ENCODE data around the gene POLR3A.

The POLR3A gene

DNA sequence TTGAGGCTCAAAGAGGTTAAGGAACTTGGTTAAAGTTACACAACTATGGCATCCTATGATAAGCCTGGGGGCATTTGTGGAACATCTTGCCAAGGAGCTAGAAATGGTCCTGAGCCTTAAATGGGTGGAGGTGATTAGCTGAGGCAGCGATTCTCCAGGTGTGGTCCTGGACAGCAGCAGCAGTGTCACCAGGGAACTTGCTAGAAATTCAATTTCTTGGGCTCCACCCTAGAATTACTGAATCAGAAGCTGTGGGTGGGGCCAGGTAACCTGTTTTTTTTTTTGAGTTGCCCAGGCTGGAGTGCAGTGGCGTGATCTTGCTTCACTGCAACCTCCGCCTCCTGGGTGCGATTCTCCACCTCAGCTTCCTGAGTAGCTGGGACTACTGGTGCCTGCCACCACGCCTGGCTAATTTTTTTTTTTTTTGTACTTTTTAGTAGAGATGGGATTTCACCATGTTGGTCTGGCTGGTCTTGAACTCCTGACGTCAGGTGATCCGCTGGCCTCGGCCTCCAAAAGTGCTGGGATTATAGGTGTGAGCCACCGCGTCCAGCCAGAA lies 17.5 kb upstream of the POLR3A start:
- no peak for DNase-seq

DNA sequence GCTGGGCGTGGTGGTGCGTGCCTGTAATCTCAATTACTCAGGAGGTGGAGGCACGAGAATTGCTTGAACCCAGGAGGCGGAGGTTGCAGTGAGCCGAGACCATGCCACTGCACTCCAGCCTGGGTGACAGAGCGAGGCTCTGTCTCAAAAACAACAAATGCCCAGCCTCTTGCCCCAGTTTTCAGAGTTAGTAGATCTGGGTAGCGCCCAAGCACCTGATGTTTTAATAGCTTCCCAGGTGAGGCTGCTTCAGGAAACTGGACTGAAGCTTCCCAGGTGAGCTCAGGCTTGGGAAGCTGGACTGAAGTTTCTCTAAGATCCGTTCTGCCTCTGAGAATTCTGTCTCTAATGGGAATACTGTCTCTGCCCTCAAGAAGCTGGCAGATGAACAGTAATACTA lies 16.5 kb upstream of the POLR3A start:
- DNase-seq: no peak

DNA sequence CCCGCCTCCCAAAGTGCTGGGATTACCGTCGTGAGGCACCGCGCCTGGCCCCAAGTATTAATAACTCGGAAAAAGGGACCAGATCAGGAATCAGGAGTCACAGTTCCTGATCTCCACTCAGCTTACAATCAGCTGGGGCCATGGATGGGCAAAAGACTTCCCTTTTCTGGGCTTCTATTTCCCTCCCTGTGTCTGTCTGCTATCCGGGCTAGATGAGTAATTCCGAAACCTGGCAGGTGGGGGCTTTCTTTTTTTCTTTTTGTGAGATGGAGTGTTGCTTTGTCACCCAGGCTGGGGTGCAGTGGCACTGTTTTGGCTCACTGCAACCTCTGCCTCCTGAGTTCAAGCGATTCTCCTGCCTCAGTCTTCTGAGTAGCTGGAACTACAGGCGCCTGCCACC lies 15.9 kb upstream of the POLR3A start:
- DNase-seq: no peak

DNA sequence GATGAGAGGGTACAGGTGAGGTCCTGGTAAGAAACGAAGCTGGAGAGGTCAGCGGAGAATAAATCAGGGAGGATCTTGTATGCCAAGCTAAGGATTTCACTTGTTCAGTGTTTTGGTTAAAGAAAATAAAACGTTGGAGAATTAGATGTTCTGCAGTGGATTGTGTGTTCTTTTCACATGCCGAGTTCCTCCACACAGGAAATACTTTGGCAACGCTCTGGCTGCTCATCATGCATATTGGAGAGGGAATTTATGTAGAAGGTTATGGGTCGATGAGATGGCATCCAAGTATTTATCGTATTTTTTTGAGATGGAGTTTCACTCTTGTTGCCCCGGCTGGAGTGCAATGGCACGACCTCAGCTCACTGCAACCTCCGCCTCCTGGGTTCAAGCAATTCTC lies 15.4 kb upstream of the POLR3A start:
- no peak for DNase-seq

DNA sequence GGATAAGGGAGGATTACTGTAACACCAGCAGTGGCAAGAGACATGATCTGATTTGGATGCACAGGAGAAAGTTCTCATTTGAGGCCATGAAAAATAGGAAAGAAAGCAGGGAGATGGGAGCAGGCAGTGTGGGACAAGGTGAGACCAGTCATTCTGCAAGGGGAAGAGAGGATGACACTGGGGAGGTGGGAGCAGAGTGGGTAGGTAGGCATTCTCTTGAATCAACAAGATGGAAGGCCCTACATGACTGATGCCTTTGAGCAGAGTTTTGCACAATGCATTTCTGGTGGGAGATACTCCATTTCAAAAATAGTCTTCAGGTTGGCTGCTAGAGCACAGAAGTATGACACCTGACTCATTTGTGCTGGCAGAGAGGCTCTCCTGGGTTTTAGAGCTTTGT lies 14.9 kb upstream of the POLR3A start:
- no peak for DNase-seq

DNA sequence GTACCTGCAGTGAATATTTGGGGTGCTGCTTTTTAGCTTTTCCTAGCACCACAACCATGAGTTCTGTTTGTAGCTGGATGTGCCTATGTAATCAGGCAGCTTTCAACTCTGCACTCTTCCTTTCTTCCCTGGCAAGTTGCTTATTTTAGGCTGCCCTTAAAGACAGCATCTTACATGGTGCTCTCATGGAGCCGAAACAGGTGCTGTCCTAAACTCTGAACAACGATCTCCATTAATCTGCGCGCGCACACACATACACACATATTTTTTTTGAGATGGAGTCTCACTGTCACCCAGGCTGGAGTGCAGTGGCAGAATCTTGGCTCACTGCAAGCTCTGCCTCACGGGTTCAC lies 13.4 kb upstream of the POLR3A start:
- DNase-seq: no peak

DNA sequence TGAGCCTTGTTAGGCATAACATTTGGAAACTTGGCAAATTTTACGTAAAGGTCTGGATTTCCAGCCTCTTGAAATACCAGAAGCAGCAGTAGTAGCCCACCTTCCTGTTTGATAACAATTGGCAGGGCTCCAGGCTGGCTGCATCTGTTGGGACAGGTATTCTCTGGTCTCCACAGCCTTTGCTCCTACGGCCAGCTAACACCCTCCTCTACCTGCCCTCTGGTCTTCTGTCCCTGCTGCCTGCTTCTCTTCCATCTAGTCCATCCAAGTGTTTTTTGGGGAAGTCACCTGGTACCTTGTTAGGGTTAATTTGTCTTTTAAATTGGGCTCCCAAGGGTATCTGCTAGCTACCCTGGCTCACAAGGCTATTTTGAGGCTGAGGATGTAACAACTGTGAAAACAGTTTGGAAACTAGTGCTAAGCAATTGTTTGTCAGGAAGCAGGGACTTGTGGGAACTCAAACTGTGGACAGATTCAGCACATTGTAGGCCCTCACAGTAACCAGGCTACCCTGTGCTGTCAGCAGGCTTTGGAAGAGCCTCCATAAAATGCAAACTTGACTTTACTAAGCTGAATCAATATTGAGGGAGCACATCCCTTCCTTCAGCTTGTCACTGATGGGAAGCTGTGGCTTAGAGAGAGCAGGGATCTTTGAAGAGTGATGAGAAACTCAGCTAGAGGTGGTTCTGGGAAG lies 12.9 kb upstream of the POLR3A start:
- DNase-seq: no peak

DNA sequence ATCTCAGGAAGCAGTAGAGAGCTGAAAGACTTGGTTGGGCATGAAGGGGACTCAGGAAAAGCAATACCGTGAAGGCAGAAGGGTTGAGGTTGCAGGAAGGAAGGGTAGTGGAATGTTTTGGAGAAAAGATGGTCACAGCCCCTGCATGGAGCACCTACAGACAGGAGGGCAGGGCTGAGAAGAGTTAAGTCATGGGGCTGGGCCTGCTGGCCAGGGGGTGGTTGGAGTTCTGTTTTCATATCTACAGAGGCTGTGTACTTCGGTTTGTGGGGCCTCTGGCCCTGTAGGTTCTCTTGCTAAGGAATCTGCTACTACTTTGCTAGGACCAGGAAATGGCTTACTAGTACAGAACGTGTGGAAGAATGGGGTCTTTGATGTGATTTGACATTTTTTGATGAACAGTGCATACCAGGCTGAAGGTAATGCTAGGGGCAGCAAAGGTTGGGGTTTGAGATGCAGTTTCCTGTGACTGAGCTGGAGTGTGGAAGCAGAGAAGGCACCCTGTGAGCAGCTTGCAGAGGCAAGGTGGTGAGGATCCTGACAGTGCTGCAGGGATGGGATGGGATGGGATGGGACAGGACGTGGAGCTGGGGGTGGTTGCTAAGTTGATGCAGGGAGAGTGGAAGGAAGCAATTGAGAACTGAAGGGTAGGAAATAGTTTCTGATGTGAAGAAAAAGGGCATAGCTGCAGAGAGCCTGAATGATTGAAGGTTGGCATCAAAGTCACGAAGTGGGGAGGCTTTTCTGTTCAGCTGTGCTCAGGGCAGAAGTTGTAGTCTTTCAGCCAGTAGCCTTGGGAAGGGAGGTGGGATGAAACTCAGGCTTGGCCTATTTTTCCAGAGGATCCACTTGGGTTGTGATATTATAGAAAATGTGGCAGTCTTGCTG lies 12.1 kb upstream of the POLR3A start:
- no peak for DNase-seq

DNA sequence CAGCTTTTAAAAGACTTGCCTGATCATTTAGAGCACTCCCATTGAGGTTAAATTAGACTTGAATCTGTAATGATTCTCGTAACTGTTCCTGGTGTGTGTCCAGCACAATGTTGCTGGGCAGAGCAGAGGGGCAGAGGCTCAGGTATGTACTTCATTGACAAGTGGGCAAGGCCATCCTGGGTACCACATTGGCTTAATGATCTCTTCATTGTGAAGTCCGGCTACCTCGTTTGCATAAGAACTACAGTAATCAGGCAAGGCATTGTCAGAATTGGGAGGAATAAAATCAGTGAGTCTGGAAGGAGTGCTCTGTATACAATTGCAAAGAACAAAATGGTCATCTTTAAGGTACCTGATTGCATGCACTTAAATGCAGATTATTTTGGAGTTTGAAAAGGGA lies 10.4 kb upstream of the POLR3A start:
- DNase-seq: no peak

DNA sequence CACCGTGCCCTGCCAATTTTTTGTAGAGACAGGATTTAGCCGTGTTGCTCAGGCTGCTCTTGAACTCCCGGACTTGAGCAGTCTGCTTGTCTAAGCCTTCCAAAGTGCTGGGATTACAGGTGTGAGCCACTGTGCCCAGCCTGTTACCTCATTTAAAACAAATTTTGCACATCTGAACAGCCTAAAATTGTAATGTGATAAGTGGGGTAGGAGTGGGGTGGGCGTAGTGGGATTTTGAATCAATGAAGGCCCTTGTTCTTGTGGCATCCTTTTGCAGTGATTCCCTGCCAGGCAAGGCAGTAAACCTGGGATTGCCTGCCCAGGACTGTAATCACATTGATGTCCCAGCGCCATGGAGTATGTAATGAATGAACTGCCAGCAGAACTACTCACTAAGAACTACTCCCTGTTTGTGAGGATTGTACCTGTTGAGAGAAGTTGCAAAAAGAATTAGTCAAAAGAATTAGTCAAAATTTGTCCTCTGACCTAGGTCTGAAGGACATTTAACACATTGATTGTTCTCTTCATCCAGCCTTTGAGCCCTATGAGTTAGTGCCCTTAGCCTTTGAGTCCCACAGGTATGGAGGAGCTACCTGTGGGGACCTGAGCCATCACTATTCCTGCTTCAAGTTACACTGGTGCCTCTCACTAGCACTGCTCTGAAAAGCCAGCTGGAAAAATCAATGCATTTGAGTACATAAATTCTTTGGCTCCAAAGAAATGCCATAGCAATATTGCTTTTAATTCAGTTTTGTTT lies 9.7 kb upstream of the POLR3A start:
- no peak for DNase-seq

DNA sequence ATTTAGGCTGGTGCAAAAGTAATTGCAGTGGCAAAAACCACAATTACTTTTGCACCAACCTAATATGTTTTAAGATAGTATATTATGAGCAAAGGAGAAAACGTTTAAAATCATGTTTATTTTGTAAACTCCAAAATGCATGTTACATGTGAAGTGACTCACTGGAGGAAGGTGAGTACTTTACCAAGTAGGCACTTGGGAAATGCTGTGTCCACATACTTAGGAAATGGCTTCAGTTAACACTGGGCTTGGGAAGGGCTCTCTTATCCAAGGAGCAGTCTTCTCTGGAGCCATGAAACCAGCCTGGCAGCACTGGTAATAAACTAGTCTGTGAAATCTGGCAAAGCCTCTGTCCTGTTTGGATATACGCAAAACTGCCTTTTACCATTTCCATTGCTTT lies 8.8 kb upstream of the POLR3A start:
- no peak for DNase-seq

DNA sequence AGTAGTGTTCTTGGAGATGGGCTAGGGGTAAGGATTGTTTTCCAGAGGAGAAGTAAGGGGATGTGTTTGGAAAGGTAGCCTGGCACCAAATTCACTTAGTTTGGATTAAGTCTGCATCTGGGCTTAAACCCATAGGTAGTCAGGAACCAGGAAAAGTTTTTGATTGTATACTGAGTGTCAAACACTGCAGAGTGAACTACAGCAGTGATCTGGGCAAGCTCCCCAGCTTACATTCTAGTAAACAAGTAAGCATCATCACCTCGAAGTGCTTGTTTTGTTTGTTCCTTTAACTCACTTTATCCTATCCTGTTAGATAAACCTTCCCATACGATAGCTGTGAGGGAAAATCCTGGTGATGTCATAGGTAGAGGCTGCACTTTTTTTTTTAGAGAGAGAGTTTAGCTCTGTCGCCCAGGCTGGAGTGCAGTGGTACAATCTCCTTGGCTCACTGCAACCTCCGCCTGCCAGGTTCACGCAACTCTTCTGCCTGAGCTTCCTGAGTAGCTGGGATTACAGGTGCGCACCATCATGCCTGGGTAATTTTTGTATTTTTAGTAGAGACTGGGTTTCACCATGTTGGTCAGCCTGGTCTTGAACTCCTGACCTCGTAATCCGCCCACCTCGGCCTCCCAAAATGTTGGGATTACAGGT lies 6.7 kb upstream of the POLR3A start:
- DNase-seq: no peak

DNA sequence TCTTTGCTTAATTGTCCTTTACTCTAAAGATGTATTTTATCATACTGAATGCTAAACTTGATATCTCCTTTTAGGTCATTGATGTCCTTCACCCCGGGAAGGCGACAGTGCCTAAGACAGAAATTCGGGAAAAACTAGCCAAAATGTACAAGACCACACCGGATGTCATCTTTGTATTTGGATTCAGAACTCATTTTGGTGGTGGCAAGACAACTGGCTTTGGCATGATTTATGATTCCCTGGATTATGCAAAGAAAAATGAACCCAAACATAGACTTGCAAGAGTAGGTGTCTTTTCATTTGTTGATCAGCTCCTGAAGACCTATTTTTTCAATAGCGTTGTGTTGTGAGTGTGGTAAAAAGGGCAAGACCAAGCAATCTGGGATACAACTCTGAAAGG lies 6.1 kb upstream of the POLR3A start:
- no peak for DNase-seq

DNA sequence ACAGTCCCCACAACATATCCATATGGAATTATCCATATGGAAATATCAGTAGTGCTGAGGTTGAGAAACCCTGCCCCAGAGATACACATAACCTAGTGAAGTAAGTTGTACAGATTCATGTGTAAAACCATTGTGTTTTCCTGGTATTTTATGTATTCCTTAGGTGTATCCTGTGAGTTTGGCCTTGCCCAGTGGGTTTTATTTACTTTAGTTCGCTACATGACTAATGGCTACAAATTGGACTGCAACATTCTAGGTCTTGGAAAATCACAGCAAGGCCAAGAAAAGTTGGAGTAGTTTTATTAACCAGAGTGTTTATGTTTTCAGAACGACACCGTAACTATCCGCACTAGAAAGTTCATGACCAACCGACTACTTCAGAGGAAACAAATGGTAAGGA lies 5.7 kb upstream of the POLR3A start:
- DNase-seq: no peak

DNA sequence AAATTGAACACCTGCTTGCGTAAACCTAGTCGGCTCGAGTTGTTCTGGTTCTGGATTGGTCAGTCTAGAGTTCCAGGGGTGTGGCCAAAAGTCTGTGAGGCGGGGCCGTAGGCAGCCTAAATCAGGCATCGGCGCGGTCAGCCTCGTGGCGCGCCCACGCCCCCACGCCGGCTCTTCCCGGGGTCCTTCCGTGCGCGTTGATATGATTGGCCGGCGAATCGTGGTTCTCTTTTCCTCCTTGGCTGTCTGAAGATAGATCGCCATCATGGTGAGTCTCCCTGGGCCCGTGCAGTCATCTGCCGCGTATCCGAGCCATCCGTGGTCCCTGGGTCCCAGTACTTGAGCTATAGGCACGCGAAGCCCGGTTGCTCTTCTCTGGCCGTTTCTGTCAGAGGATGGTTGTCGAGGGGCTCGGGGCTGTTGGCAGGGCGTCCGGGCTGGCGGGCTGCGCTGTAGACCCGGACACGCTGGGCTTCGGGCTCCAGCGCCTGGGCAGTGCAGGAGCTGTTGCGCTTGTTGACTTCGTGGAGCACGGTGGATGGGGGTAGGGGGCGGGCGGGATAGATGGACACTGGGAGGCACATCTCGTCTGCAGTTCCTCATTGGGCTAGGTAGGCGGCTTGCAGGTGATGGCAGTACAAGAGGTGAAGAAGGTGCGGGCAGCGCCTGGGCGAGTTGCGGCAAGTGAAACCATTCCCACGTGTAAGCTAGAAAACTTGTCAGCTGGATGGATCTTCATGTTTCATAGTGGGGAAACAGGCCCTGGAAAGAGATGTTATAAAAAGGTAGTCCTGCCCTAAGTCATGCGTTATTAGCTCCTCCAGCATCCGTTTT lies 4.5 kb upstream of the POLR3A start, which contains the start of gene RPS24:
TSS of gene RPS24 (plus strand) at position 227 of the 834 bp plus-strand sequence. CDS start at position 266, 39 bp downstream.
- peak; percentile 98 for DNase-seq

DNA sequence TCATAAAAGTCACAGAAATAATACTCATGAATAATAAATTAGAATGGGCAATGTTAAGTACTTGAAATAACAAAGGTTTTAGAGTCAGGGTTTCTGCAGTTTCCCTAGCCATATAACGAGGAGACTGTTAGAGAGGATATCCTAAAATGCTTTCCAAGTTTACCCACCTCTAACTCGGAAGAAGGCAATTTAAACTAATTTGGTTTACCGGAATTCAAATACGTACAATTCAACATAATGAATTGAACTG lies 4.0 kb upstream of the POLR3A start:
- no peak for DNase-seq

DNA sequence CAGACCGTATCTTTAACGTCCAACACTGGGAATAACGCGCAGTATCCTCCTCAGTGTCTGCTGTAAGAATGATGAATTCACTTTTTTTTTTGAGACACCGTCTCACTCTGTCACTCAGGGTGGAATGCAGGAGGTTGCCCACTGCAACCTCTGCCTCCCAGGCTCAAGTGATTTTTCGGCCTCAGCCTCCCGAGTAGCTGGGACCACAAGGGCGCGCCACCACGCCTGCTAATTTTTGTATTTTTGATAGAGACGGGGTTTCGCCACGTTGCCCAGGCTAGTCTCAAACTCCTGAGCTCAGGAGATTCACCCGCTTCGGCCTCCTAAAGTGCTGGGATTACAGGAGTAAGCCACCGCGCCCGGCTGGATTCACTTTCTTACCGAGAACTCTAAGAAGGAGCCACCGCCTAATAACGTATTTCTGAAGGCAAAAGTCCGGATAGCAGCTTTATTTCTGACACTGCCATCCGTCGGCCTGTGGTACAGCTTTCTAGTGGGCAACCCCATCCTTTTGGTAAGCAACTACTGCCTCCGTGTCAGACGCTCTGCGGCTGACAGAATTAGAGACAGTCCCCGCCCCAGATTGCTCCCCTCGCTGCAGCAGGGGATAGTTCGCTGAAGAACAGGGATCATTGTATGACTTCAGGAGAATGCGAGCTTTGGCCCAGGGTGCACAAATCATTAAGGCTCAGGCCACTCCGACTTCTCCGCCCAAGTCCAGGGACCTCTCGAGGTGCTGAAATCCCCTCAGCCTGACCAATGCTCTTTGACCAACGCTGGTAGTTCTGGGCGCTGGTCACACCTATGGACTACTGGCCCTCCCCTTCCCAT lies 662 bp downstream of the POLR3A start:
- no peak for DNase-seq

DNA sequence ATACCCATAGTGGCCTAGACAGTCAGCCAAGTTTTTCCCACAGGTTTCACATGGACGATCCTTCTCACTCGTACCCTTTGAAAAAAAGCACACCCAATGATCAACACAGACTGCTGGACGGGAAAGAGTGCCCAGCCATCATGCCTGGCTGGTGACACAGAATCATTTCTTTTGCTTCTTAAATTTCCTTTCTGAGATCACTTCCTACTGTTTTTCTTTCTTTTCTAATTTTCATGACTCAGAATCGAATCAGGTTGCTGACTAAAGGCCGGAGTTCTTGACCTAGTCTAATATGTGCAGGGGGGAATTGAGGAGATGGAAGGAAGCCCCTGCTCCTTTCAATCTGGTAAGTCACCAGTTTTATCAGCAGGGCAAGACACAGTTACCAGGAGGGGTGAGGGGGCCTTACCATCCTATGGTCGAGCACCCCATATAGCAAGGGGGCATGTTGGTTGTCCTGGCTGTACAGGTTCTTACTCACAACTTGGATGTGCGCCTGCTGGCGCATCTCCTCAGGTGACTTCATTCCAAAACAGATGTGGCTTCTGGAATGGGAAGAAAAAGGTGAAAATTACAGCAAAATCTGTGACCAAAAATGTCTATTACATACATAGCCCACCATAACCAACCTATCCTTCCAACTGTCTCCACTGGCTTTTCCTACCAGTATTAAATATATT lies 3.5 kb downstream of the POLR3A start:
- no peak for DNase-seq

DNA sequence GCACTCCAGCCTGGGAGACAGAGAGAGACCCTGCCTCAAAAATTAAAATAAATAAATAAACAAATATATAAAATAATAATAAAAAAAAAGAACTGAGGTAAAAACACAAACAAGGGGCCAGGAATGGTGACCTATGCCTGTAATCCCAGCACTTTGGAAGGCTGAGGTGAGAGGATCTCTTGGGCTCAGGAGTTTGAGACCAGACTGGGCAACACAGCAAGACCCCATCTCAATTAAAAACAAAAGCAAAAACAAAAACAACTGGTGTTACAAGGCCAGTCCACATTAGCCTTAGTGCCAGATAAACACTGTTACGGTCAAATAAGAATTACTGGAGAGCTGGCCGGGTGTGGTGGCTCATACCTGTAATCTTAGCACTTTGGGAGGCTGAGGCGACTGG lies 5.6 kb downstream of the POLR3A start:
- DNase-seq: no peak

DNA sequence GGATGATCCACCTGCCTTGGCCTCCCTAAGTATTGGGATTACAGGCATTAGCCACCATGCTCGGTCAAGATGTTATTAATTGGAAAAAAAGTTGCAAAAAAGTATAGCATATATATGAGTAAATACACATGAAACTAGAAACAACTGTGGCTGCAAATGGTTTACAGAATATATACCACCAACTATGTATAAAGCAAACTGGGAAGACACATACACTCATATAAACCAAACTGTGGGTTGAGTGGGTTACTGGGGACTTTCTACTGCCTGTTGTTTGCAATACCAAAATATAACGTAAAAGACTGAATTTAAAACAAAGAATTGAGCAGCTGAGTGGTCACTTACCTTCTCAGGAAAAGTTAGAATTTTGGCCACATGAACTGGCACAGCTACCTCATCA lies 8.1 kb downstream of the POLR3A start:
- no peak for DNase-seq

DNA sequence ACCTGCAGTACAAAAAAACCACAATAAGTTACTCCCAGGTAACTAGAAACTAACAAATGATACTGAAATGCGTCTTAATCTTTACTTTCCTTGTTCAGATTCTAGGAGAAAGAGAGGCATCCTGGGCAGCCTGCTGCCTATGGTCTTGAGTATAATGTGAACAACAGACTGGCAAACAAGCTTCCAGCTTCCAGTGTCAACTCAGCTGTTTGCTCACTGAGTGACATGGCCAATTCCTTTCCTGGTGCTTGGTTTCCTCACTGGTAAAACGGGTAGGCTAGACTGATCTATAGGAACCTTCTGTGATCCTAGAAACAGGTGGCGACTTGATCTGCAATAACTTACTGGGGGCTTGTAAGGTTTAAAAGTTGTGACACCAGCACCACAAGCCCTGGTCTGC lies 10.1 kb downstream of the POLR3A start:
- DNase-seq: no peak

Data from femur (tissue), 1 donor.